Osteocyte (in vitro differentiated cells): ENCODE measurements around the gene EMILIN2. TPM values are rescaled to one million over a fixed set of nuclear protein-coding genes. Genes with fewer than 3 reads are reported as not detected.

Experiments
- DNase-seq: peaks from one replicate; pipeline ENCODE4 v3.0.0; 2021; ENCODE audit warnings: mixed read lengths; ENCODE audit not compliant: unreplicated experiment; ENCODE audit errors: extremely low spot score
- H3K27ac Mint-ChIP-seq: one replicate; pipeline ENCODE4 v1.8.0; 2021; ENCODE audit warnings: mild to moderate bottlenecking, mixed read lengths; ENCODE audit not compliant: unreplicated experiment
- H3K27me3 Mint-ChIP-seq: one replicate; pipeline ENCODE4 v1.8.0; 2021; ENCODE audit warnings: mixed read lengths; ENCODE audit not compliant: unreplicated experiment
- H3K36me3 Mint-ChIP-seq: one replicate; pipeline ENCODE4 v1.8.0; 2021; ENCODE audit warnings: mixed read lengths; ENCODE audit not compliant: unreplicated experiment
- H3K4me1 Mint-ChIP-seq: one replicate; pipeline ENCODE4 v1.8.0; 2021; ENCODE audit warnings: mixed read lengths; ENCODE audit not compliant: unreplicated experiment
- H3K4me3 Mint-ChIP-seq: one replicate; pipeline ENCODE4 v1.8.0; 2021; ENCODE audit warnings: mild to moderate bottlenecking, moderate library complexity, mixed read lengths; ENCODE audit not compliant: unreplicated experiment
- H3K9me3 Mint-ChIP-seq: one replicate; pipeline ENCODE4 v1.8.0; 2021; ENCODE audit warnings: mixed read lengths; ENCODE audit not compliant: unreplicated experiment
- total RNA-seq: library from RNA; stranded (reverse); gene quantifications from 2 replicates; pipeline ENCODE4 v1.2.1, GENCODE V29; 2021
- TF ChIP-seq, protein P1 (sequence below): fragments of 200-600 bp; sonication (generic); IDR thresholded peaks from 2 replicates; pipeline ENCODE4 v1.5.0; 2021; ENCODE audit warnings: antibody characterized with exemption, mild to moderate bottlenecking, moderate library complexity

Gene EMILIN2
- total RNA-seq, 1 donor from 2014 or later, result 2.2 TPM

- H3K9me3 Mint-ChIP-seq, result peaks cover 16% of the 10 kb centered on the region
- TF ChIP-seq, protein P1, sequence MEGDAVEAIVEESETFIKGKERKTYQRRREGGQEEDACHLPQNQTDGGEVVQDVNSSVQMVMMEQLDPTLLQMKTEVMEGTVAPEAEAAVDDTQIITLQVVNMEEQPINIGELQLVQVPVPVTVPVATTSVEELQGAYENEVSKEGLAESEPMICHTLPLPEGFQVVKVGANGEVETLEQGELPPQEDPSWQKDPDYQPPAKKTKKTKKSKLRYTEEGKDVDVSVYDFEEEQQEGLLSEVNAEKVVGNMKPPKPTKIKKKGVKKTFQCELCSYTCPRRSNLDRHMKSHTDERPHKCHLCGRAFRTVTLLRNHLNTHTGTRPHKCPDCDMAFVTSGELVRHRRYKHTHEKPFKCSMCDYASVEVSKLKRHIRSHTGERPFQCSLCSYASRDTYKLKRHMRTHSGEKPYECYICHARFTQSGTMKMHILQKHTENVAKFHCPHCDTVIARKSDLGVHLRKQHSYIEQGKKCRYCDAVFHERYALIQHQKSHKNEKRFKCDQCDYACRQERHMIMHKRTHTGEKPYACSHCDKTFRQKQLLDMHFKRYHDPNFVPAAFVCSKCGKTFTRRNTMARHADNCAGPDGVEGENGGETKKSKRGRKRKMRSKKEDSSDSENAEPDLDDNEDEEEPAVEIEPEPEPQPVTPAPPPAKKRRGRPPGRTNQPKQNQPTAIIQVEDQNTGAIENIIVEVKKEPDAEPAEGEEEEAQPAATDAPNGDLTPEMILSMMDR, result no peak
- peaks cover 7% of the 10 kb centered on the region for H3K4me1 Mint-ChIP-seq
- H3K4me3 Mint-ChIP-seq, result no peak overlapping the region
- no peaks in the 10 kb centered on the region for H3K27me3 Mint-ChIP-seq
- DNase-seq, result no peak
- no peak overlapping the region for H3K27ac Mint-ChIP-seq
- no peaks in the 10 kb centered on the region for H3K36me3 Mint-ChIP-seq
Measured at GRCh38 chr18:2891526-2892431, 45.0 kb downstream of the EMILIN2 start.

DNA sequence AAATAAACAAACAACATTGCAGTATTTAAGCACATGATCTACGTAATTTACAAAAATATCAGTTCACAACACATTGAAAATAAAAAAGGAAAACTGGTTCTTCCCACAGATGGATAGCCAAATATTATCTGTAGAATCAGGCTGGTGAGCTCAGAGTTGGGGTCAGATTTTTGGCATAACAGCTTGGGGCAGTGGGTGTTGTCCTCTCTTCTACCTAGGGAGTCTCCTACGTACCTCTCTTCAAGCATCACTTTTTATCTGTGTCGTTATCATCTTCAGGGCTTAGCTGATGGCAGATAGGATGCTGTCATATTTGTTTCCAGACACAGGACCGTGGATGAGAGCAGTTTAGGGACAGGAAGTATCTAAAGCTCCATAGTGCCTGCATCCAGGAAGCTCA lies 46.2 kb downstream of the EMILIN2 start:
- no peak overlapping the region for H3K4me3 Mint-ChIP-seq
- peaks cover 11% of the 10 kb centered on the region for H3K9me3 Mint-ChIP-seq
- H3K4me1 Mint-ChIP-seq, result peaks cover 6% of the 10 kb centered on the region
- no peak overlapping the region for H3K27ac Mint-ChIP-seq
- DNase-seq, result no peak
- H3K27me3 Mint-ChIP-seq, result no peaks in the 10 kb centered on the region
- TF ChIP-seq, protein P1, result no peak
- H3K36me3 Mint-ChIP-seq, result no peaks in the 10 kb centered on the region

DNA sequence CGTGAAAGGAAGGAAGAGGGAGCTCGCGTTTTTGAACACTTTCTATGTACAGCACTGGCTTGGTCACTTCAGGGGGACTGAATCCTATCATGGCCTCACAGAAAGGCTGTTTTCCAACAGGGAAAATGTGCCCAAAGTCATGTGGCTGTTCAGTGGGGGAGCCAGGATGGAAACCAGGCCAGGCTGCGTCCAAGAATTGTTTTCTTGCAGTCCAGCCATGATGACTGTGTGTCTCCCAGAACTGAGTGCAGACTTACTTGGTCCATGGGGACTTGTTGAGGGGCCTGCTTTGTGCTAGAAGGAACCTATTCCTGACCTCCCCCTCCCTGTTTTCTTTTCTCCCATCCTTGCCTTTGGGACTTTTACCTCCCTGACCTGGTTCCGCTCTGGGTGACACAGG lies 46.9 kb downstream of the EMILIN2 start:
- H3K36me3 Mint-ChIP-seq, result no peaks in the 10 kb centered on the region
- no peak overlapping the region for H3K27ac Mint-ChIP-seq
- peaks cover 11% of the 10 kb centered on the region for H3K9me3 Mint-ChIP-seq
- TF ChIP-seq, protein P1, result no peak
- no peak for DNase-seq
- peaks cover 5% of the 10 kb centered on the region for H3K4me1 Mint-ChIP-seq
- H3K27me3 Mint-ChIP-seq, result no peaks in the 10 kb centered on the region
- no peak overlapping the region for H3K4me3 Mint-ChIP-seq

GRCh38 chr18:2894131-2894840 lies 47.5 kb downstream of the EMILIN2 start:
- H3K4me1 Mint-ChIP-seq, result peaks cover 8% of the 10 kb centered on the region
- no peaks in the 10 kb centered on the region for H3K36me3 Mint-ChIP-seq
- TF ChIP-seq, protein P1, result no peak
- H3K27me3 Mint-ChIP-seq, result no peaks in the 10 kb centered on the region
- no peak overlapping the region for H3K4me3 Mint-ChIP-seq
- H3K9me3 Mint-ChIP-seq, result peaks cover 11% of the 10 kb centered on the region
- H3K27ac Mint-ChIP-seq, result no peak overlapping the region
- DNase-seq, result no peak

DNA sequence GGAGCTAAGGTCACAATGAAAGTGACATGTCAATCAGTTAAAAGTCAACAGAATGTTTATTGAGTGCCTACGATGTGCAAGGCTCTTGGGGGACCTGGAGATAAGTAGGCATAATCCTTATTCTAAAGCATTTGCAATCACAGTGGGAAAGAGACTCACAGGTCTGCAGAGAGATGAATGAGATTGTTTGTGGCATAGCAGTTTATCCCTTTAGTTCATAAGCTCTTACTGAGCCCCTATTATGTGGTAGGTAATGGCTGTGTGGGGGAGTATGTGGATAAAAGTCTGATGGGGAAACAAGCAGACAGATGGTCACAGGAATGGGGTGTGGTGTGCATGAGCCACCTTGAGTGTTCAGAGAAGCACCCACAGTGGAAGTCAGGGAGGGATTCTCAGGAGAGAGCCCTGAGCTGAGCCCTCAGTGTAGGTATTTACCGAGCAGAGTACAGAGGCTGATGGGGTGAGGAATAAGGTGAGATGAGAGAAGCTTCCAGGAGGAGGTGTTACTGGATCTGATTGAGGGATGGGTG lies 48.1 kb downstream of the EMILIN2 start:
- H3K9me3 Mint-ChIP-seq, result peaks cover 11% of the 10 kb centered on the region
- H3K4me3 Mint-ChIP-seq, result no peak overlapping the region
- H3K36me3 Mint-ChIP-seq, result no peaks in the 10 kb centered on the region
- TF ChIP-seq, protein P1, result no peak
- no peak overlapping the region for H3K27ac Mint-ChIP-seq
- H3K27me3 Mint-ChIP-seq, result no peaks in the 10 kb centered on the region
- peaks cover 8% of the 10 kb centered on the region for H3K4me1 Mint-ChIP-seq
- DNase-seq, result no peak
